Nephron (organoid): ENCODE results near the gene COL7A1.

ENCODE experiments used
- H3K27ac Mint-ChIP-seq, 3 experiments: 2 replicates each; pipeline ENCODE4 v1.8.0; 2020; ENCODE audit warnings: mixed read lengths in 3 of 3, mild to moderate bottlenecking in 2 of 3, moderate library complexity in 1 of 3
- H3K27me3 Mint-ChIP-seq: 2 replicates; pipeline ENCODE4 v1.8.0; 2021; ENCODE audit warnings: low read depth, mild to moderate bottlenecking, moderate library complexity, mixed read lengths
- H3K36me3 Mint-ChIP-seq: 2 replicates; pipeline ENCODE4 v1.8.0; 2020; ENCODE audit warnings: low read depth, mixed read lengths
- H3K4me1 Mint-ChIP-seq: 2 replicates; pipeline ENCODE4 v1.8.0; 2020; ENCODE audit warnings: mixed read lengths
- H3K4me3 Mint-ChIP-seq, 3 experiments: 2 replicates each; pipeline ENCODE4 v1.8.0; 2020; ENCODE audit warnings: mild to moderate bottlenecking in 3 of 3, mixed read lengths in 3 of 3, moderate library complexity in 2 of 3
- H3K9me3 Mint-ChIP-seq: 2 replicates; pipeline ENCODE4 v1.8.0; 2020; ENCODE audit warnings: mixed read lengths
- CTCF ChIP-seq, 3 experiments: fragments of 200-600 bp; sonication (generic); IDR thresholded peaks; one replicate each; pipeline ENCODE4 v1.5.0; 2021; ENCODE audit warnings: antibody characterized with exemption in 3 of 3; ENCODE audit not compliant: unreplicated experiment in 3 of 3

COL7A1 gene

DNA sequence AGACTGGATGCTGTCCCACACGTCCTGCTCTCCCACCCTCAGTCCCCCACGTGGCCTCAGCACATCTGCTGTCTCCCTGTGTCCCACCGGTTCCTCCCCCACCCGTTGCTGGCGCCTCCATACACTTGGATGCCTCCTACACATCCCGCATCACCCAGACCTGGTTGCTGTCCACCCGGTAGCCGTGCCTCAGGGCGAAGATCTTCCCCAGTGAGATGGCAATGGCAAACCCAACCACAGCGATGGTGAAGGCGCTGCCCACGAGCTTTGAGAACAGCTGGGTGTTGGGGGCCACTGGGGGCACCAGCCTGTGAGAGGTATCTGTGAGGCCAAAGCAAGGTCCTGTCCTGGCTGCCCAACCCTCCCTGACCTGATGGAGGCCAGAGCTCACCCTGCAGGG, 35.7 kb upstream of the COL7A1 start:
- H3K9me3 Mint-ChIP-seq: no peaks in the 10 kb centered on the region
- H3K27ac Mint-ChIP-seq: no peak overlapping the region
- peaks cover under 1% of the 10 kb centered on the region for H3K4me1 Mint-ChIP-seq
- no peaks in the 10 kb centered on the region for H3K27me3 Mint-ChIP-seq
- no peak for TF ChIP-seq CTCF (IDR thresholded peaks at IDR 0.05; ENCODE audit: unreplicated experiment in 3 of 3)
- no peak overlapping the region for H3K4me3 Mint-ChIP-seq
- H3K36me3 Mint-ChIP-seq: peaks cover 23% of the 10 kb centered on the region

DNA sequence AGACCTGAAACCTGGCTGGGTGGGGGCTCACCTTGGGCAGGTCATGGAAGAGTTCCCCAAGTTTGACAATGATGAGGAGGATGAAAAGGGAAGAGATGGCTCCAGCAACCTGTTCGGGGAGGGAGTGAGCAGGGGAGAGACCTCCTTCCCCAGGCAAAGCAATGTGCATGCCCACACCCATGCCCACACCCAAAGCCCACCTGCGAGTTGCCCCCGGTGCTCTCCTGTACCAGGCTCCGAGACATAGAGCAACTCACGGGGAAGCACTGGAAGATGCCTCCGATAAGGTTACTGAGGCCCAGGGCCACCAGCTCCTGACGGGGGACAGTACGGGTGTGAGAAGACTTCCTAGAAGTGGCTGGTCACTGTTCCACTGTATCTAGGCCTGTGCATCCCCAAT, 35.3 kb upstream of the COL7A1 start:
- H3K27me3 Mint-ChIP-seq: no peaks in the 10 kb centered on the region
- TF ChIP-seq CTCF (IDR thresholded peaks at IDR 0.05; ENCODE audit: unreplicated experiment in 3 of 3): no peak
- no peak overlapping the region for H3K27ac Mint-ChIP-seq
- H3K4me1 Mint-ChIP-seq: no peaks in the 10 kb centered on the region
- peaks cover 23% of the 10 kb centered on the region for H3K36me3 Mint-ChIP-seq
- H3K9me3 Mint-ChIP-seq: no peaks in the 10 kb centered on the region
- H3K4me3 Mint-ChIP-seq: no peak overlapping the region

DNA sequence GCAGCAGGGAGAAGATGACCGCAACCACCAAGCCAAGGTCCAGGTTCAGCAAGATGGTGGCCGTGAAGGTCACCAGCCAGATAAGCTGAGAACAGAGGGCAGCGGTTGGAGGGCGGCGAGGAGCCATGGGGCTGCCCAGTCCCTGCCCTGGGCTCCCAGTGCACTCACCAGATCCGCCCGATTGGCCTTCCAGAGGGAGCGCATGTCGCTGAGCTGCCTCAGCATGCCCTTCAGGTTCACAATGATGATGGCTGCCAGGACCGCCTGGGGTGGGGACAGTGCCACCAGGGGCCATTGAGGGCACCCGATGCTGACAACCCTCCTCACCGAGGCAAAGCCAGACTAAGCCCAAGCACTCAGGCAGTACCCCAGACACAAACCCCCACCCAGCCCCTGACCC, 34.8 kb upstream of the COL7A1 start:
- no peaks in the 10 kb centered on the region for H3K4me1 Mint-ChIP-seq

DNA sequence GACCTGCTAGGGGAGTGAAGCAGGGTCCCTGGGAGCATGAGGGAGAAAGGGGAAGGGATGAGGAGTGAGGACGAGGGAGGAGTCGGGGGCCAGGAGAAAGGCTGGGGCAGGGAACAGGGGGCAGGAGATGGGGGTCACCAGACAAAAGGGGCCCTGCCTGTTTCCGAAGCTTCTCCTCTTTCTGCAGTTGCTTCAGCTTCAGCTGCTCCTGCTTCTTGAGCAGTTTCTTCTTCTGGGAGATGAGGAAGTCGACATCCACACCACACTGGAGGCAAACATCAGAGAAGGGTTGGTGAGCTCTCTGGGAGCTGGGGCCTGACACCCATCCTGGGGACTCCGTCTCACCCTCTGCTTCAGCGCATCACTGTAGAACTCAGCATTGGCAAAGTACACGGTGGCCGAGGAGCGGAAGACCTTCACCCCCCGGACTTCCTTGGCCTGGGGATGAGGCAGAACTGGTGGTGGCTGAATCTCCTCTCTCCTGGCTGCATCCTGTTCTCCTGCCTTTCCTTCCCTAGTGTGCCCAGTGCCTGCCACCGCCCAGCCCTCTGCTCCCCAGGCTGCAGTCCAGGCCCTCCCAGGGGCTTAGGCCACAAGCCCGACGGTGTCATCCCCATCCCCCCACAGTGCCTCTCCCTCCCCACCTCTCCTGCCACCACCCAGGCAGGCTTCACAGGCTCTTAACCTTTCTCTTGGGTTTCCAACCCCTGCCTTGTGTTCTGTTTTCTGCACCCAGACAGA, 33.3 kb upstream of the COL7A1 start:
- Mint-ChIP-seq H3K4me3 (no peak overlapping the region), H3K27me3 (peaks cover 4% of the 10 kb centered on the region), H3K4me1 (no peaks in the 10 kb centered on the region), H3K27ac (no peak overlapping the region), H3K9me3 (no peaks in the 10 kb centered on the region), H3K36me3 (peaks cover 31% of the 10 kb centered on the region)
- no peak for TF ChIP-seq CTCF (IDR thresholded peaks at IDR 0.05; ENCODE audit: unreplicated experiment in 3 of 3)

More for the DNA sequence above, 34.8 kb upstream of the COL7A1 start:
- Mint-ChIP-seq H3K36me3 (peaks cover 24% of the 10 kb centered on the region), H3K9me3 (no peaks in the 10 kb centered on the region), H3K27ac (no peak overlapping the region), H3K4me3 (no peak overlapping the region), H3K27me3 (no peaks in the 10 kb centered on the region)
- no peak for TF ChIP-seq CTCF (IDR thresholded peaks at IDR 0.05; ENCODE audit: unreplicated experiment in 3 of 3)

DNA sequence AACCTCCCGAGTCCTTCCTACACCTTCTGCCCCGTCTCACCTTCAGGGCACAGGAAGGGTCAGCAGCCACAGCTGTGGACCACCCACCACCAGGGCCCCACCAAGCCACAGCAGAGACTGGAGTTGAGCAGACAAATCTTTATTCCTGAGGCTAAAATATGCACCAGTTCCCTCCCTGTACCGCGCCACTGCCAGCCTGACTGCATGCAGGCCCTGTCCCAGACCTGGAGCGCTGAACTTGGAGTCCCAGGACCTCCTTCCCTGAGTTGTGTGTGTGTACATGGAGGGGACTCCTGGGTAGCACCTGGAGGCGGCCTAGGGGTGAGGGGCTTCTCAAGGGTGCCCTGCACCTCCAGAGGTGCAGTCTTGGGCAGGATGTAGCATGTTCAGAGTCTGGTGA, 30.5 kb upstream of the COL7A1 start:
- Mint-ChIP-seq H3K9me3 (no peaks in the 10 kb centered on the region), H3K27ac (no peak overlapping the region), H3K36me3 (peaks cover 27% of the 10 kb centered on the region), H3K4me1 (no peaks in the 10 kb centered on the region), H3K27me3 (peaks cover 4% of the 10 kb centered on the region), H3K4me3 (no peak overlapping the region)
- TF ChIP-seq CTCF (IDR thresholded peaks at IDR 0.05; ENCODE audit: unreplicated experiment in 3 of 3): no peak

GRCh38 chr3:48624767-48625166, 29.6 kb upstream of the COL7A1 start:
- Mint-ChIP-seq H3K4me3 (no peak overlapping the region), H3K4me1 (no peaks in the 10 kb centered on the region), H3K36me3 (peaks cover 27% of the 10 kb centered on the region), H3K27ac (no peak overlapping the region), H3K9me3 (no peaks in the 10 kb centered on the region), H3K27me3 (peaks cover 4% of the 10 kb centered on the region)
- TF ChIP-seq CTCF (IDR thresholded peaks at IDR 0.05; ENCODE audit: unreplicated experiment in 3 of 3): no peak
